ENCODE results near the gene ULK3.

Gene ULK3

DNA sequence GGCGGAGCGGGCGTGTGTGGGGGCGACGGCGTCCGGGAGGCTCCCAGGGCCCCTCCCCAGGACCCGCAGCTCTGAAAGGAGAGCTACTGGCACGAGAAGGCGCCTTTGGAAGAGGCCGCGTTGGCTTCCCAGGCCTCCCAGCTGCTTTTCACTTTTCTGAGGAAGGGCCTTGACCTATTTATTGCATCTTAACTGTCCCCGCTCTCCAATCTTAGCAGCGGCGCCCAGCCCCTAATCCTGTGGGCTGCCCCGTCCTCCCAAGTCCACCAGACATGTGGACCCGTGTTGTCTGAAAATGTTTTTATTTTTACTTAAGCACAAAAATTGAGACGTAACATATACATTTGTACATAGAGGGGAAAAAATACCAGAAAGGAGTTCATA lies 481 bp upstream of the ULK3 start:
- Histone ChIP-seq H4K20me1 (peaks cover 0 to 45% (median 14%) of the 10 kb centered on the region in 11 experiments; a peak in 12 of 22 replicates), H3K27me3 (no peaks in the 10 kb centered on the region), H3K4me3 (peak overlapping the region; percentile 76 to 94 (median 82)), H3K27ac (peak overlapping the region; percentile 83 to 99 (median 91)), H3K9ac (peak overlapping the region; percentile 81 to 93 (median 89)), H3K4me1 (peaks cover 82 to 94% (median 90%) of the 10 kb centered on the region in 10 experiments), H3K36me3 (peaks cover 29 to 68% (median 39%) of the 10 kb centered on the region in 11 experiments), H3K9me3 (replicated peaks in 1 of 11) (no peaks in the 10 kb centered on the region), H3K4me2 (peak overlapping the region; percentile 85 to 99 (median 93))
- TF ChIP-seq Cebpa-rat (IDR thresholded peaks at IDR 0.05), result no peak

GRCh38 chr15:74841891-74842373 lies 1.0 kb downstream of the ULK3 start:
- H3K9ac ChIP-seq, result peak overlapping the region; percentile 81 to 93 (median 89)

DNA sequence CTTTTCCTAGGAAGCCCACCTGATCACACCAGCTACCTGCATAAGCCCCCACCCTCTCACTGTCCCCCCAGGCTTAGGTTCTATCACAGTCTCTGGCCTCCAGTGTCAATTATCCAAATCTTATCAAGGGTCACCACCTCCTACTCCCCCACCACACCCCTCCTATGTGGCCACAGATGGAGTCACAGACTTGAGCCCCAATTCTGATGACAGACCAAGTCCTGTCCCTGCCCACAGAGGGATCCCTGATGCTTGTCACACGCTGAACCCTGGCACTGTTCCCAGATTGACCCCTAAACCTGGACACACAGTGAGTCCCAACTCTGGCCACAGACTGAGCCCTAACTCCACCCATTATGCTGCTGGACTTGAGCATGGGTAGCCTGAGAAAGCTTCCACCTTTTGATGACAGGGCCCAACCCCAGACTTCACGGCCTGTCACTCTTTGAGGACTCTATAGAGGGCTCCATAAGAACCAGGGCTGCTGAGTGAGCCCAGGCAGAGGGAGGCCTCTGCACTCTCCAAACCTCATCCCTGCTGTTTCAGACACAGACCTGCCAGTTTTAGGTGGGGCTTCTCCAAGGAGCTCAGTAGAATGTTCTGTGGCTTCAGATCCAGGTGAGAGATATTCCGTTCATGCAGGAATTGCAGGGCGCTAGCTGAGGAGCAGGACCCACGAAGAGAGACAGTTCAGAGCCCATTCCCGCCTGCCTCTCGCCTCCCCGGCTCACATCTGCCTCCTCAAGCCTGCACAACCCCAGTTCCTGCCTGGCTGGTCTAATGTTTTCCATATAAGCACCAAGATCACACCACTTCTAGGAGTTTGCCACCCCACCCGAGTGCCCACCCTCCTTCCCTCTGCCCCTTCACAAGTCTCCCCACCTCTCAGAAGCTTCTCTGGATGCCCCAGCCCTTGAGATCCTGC lies 1.8 kb downstream of the ULK3 start:
- peak overlapping the region in 2 of 11 experiments; percentile 24 to 53; a peak in 4 of 22 replicates for H3K27ac ChIP-seq
- H3K27me3 ChIP-seq, result no peaks in the 10 kb centered on the region
- H3K9ac ChIP-seq, result peak overlapping the region in 10 of 11 experiments; percentile 84 to 93 (median 90); a peak in 16 of 22 replicates
- H4K20me1 ChIP-seq, result peaks cover 0 to 60% (median 13%) of the 10 kb centered on the region in 11 experiments; a peak in 12 of 22 replicates
- H3K4me3 ChIP-seq, result peak overlapping the region in 4 of 10 experiments; percentile 79 to 94 (median 82); a peak in 5 of 20 replicates
- no peak for TF ChIP-seq Cebpa-rat (IDR thresholded peaks at IDR 0.05)
- H3K9me3 ChIP-seq (replicated peaks in 1 of 11), result no peaks in the 10 kb centered on the region
- peaks cover 21 to 68% (median 38%) of the 10 kb centered on the region in 11 experiments for H3K36me3 ChIP-seq
- peak overlapping the region; percentile 85 to 99 (median 94) for H3K4me2 ChIP-seq
- peaks cover 66 to 80% (median 77%) of the 10 kb centered on the region in 10 experiments for H3K4me1 ChIP-seq

More at GRCh38 chr15:74841891-74842373, 1.0 kb downstream of the ULK3 start:
- no peaks in the 10 kb centered on the region for H3K9me3 ChIP-seq (replicated peaks in 1 of 11)
- TF ChIP-seq Cebpa-rat (IDR thresholded peaks at IDR 0.05), result no peak
- H3K36me3 ChIP-seq, result peaks cover 17 to 68% (median 38%) of the 10 kb centered on the region in 11 experiments; a peak in 20 of 22 replicates
- H4K20me1 ChIP-seq, result peaks cover 0 to 52% (median 13%) of the 10 kb centered on the region in 11 experiments; a peak in 12 of 22 replicates
- H3K4me2 ChIP-seq, result peak overlapping the region; percentile 85 to 99 (median 94)
- H3K4me1 ChIP-seq, result peaks cover 74 to 86% (median 83%) of the 10 kb centered on the region in 10 experiments
- H3K4me3 ChIP-seq, result peak overlapping the region; percentile 76 to 94 (median 82)
- H3K27ac ChIP-seq, result peak overlapping the region in 7 of 11 experiments; percentile 89 to 99 (median 94); a peak in 7 of 22 replicates
- H3K27me3 ChIP-seq, result no peaks in the 10 kb centered on the region

- Histone ChIP-seq H3K9me3 (replicated peaks in 1 of 11) (no peaks in the 10 kb centered on the region), H3K9ac (peak overlapping the region; percentile 9 to 93 (median 88); a peak in 16 of 22 replicates), H4K20me1 (peaks cover 0 to 66% (median 13%) of the 10 kb centered on the region in 11 experiments; a peak in 12 of 22 replicates), H3K4me3 (no peak overlapping the region), H3K4me2 (peak overlapping the region; percentile 85 to 99 (median 94)), H3K27ac (peak overlapping the region in 1 of 11 experiments; percentile 24; a peak in 3 of 22 replicates), H3K27me3 (no peaks in the 10 kb centered on the region), H3K36me3 (peaks cover 19 to 61% (median 37%) of the 10 kb centered on the region in 11 experiments), H3K4me1 (peaks cover 53 to 76% (median 71%) of the 10 kb centered on the region in 10 experiments)
- TF ChIP-seq Cebpa-rat (IDR thresholded peaks at IDR 0.05), result no peak
Observed at GRCh38 chr15:74839526-74840395, 3.2 kb downstream of the ULK3 start.

DNA sequence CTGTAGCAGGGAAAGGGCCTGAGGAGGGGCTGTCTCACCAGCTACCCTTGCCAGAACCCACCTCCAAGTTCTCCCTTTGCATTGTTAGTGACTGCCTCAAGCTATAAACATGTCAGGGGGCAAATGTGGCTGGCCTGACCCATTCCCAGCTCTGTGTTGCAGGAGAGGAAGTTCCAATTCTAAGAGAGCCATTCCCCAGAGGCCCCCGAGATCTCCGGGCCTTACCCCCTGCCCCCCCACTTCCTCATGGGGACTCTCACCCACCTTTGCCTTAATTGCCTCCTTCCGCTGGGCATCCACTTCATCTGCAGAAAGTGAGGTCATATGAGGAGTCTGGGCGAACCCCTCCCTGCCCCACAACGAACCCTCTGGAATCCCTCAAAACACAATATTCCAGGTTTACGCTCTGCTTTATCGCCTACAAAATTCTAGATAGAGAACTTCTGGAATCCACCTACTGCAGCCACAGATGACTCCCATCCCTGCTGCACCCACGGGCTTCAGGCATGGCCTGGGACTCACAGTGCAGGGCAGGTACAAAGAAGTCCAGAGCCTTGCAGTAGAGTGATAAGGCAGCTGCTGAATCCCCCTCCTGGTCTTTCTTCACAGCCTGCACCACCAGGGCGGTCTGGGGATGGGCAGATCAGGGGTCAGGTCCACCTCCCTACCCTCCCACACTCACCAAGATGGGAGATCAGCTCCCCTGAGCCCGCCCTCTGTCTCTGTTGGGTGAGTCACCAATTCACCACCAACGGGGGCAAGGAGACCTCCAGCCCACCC lies 4.0 kb downstream of the ULK3 start:
- H3K4me1 ChIP-seq, result peaks cover 50 to 76% (median 71%) of the 10 kb centered on the region in 10 experiments
- no peak for TF ChIP-seq Cebpa-rat (IDR thresholded peaks at IDR 0.05)

GRCh38 chr15:74838137-74838516 lies 4.8 kb downstream of the ULK3 start:
- H3K9ac ChIP-seq, result peak overlapping the region in 8 of 11 experiments; percentile 1 to 54 (median 40); a peak in 8 of 22 replicates
- H3K4me2 ChIP-seq, result peak overlapping the region in 9 of 11 experiments; percentile 59 to 99 (median 92); a peak in 15 of 22 replicates
- peaks cover 51 to 77% (median 72%) of the 10 kb centered on the region in 10 experiments for H3K4me1 ChIP-seq
- H3K4me3 ChIP-seq, result no peak overlapping the region
- no peaks in the 10 kb centered on the region for H3K27me3 ChIP-seq
- H4K20me1 ChIP-seq, result peaks cover 0 to 66% (median 20%) of the 10 kb centered on the region in 11 experiments; a peak in 13 of 22 replicates
- TF ChIP-seq Cebpa-rat (IDR thresholded peaks at IDR 0.05), result no peak
- peaks cover 17 to 56% (median 36%) of the 10 kb centered on the region in 11 experiments for H3K36me3 ChIP-seq
- no peaks in the 10 kb centered on the region for H3K9me3 ChIP-seq (replicated peaks in 1 of 11)
- H3K27ac ChIP-seq, result peak overlapping the region in 4 of 11 experiments; percentile 22 to 43 (median 26); a peak in 2 of 22 replicates

More for the DNA sequence above, 4.0 kb downstream of the ULK3 start:
- H3K4me2 ChIP-seq, result peak overlapping the region; percentile 59 to 99 (median 92)
- no peaks in the 10 kb centered on the region for H3K27me3 ChIP-seq
- H3K9ac ChIP-seq, result peak overlapping the region; percentile 1 to 92 (median 48); a peak in 12 of 22 replicates
- H3K4me3 ChIP-seq, result no peak overlapping the region
- H3K27ac ChIP-seq, result peak overlapping the region in 5 of 11 experiments; percentile 22 to 43 (median 29); a peak in 4 of 22 replicates
- no peaks in the 10 kb centered on the region for H3K9me3 ChIP-seq (replicated peaks in 1 of 11)
- peaks cover 17 to 56% (median 36%) of the 10 kb centered on the region in 11 experiments for H3K36me3 ChIP-seq
- peaks cover 0 to 66% (median 19%) of the 10 kb centered on the region in 11 experiments; a peak in 13 of 22 replicates for H4K20me1 ChIP-seq

- peaks cover 17 to 56% (median 36%) of the 10 kb centered on the region in 11 experiments for H3K36me3 ChIP-seq
- H3K9ac ChIP-seq, result peak overlapping the region in 4 of 11 experiments; percentile 29 to 54 (median 44); a peak in 2 of 22 replicates
- peak overlapping the region in 1 of 11 experiments; percentile 92; a peak in 1 of 22 replicates for H3K4me2 ChIP-seq
- no peak for TF ChIP-seq Cebpa-rat (IDR thresholded peaks at IDR 0.05)
- no peaks in the 10 kb centered on the region for H3K27me3 ChIP-seq
- peak overlapping the region in 2 of 11 experiments; percentile 22 to 43; a peak in 2 of 22 replicates for H3K27ac ChIP-seq
- no peaks in the 10 kb centered on the region for H3K9me3 ChIP-seq (replicated peaks in 1 of 11)
- no peak overlapping the region for H3K4me3 ChIP-seq
- peaks cover 56 to 80% (median 76%) of the 10 kb centered on the region in 10 experiments for H3K4me1 ChIP-seq
- peaks cover 0 to 68% (median 20%) of the 10 kb centered on the region in 11 experiments; a peak in 13 of 22 replicates for H4K20me1 ChIP-seq
Observed at GRCh38 chr15:74837482-74838136, 5.3 kb downstream of the ULK3 start.

Data from BLaER1 treated with 17β-estradiol and CSF1 and Interleukin-3, amounts not matched to agents 10 nM and 100 nM (cell line).